RCC 7860 (cell line): ENCODE results near the gene CLTB.
A peak's percentile ranks its signal among the peaks of the same experiment; 100 is the strongest.

Source experiments
- DNase-seq: peaks from one replicate; pipeline ENCODE4 v3.0.0-alpha.2; 2015; ENCODE audit warnings: low spot score
- FAIRE-seq: peaks from 2 replicates; lab custom pipeline; 2012; peaks lifted over from hg19 to GRCh38; lab: Jason Lieb, UNC

Gene CLTB

DNA sequence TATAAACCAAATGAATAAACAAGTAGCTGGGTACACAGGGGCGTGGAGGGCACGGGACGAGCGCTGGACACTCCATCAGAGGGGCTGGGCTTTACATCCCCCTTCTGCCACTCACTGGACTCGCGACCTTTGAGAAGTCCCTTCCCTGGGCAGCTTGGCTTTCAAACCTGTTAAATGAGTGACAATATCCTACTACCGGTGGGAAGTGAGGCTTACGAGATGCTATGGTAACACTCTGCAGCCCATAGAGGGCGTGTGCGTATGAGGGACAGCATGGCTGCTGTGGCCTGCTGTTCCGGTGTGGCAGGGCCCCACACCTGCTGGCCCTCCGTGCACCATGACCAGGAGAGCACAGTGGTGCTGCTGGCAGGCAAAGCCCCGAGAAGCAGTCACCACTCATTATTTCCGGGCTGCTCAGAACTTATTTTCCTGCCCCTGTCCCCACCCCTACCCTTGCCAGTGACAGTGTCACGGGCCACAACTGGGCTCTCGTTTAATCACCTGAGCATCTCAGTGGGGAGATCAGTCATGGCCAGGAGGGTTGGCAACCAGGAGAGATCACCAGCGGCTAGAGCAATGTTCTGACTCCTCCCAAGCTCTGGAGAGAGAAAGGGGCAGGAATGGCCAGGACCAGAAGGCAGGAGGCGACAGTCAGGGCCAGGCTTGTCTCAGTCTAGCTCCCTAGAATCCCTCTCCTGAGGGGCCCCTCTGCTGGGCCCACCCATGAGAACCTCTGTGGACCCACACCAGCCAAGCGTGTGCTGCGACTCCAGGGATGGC, 10.5 kb downstream of the CLTB start:
- DNase-seq: no peak
- no peak for FAIRE-seq

GRCh38 chr5:176401281-176402205, 14.8 kb downstream of the CLTB start:
- DNase-seq: no peak
- FAIRE-seq: no peak

- FAIRE-seq (no peak), DNase-seq (no peak)
Observed at GRCh38 chr5:176400382-176401156, 15.8 kb downstream of the CLTB start.

- DNase-seq (no peak), FAIRE-seq (no peak)
Observed at GRCh38 chr5:176397736-176398420, 18.5 kb downstream of the CLTB start.

DNA sequence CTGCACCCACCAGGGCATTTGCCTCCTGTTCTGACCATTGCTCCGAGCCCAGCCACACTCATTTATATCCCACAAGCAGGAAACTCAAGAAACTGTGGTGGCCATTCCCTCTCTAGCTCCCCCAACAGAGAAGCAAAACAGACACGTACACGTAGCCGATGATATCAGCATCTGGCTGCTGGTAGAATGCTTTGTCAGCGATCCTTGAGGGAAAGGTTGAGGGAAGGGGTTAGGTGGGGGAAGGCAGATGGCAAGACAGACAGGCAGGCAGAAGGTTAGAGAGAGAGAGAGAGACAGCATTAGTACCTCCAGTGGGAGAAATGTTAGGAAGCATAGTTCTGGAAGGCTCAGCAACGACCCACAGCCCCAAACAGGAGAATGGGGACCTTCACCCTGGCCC, 20.0 kb downstream of the CLTB start:
- no peak for FAIRE-seq

DNA sequence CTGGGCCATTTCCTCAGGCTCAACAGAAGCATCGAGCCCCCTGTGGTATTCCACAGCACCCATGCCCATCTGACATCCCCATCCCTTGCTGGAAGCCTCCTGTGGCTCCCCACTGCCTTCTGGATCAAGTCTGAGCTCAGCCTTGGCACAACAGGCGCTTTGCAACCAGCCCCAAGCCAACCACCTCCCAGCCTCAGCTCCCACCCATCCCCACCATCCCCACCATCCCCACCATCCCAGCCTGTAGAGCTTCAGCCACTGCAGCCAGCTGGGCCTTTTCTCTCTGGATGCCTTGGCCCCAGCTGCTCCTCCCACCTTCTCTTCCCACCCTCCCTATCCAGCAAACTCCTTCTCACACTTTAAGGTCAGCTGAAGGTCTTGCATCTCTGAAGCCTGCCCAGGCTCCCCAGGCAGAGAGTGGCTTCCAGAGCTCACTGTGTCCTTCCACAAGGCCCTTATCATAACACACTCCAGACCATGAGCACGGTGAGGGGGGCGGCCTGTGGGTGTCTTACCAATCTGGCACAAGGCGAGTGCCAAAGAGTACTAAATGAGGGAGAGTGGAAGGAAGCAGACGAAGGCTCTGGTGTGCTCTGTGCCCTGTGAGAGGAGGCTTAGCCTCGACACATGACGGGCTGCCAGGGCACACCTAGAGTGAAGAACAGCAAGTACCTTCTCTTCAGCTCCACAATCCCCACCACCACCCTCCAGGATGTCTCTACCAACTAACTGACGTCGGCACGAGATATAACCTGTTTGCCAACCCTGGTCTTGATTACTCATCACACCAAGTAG, 21.3 kb downstream of the CLTB start:
- DNase-seq (no peak), FAIRE-seq (no peak)

More for the DNA sequence above, 20.0 kb downstream of the CLTB start:
- DNase-seq: no peak

DNA sequence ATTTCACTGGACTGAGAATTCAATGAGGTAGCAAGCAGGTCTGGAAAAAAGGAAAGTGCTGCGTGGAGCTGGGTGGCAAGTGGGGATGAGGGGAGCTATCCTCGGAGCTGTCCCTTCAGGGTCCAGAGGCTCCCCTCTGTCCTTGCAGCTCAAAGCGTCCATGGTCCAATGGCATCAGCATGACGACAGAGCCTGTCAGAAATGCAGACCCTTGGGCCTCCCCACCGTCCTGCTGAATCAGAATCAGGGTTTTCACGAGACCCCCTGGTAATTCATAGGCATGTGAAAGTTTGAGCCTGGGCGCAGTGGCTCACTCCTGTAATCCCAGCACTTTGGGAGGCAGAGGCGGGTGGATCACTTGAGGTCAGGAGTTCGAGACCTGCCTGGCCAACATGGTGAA, 22.2 kb downstream of the CLTB start:
- FAIRE-seq (no peak), DNase-seq (no peak)

- FAIRE-seq: no peak
- DNase-seq: no peak
Observed at GRCh38 chr5:176392526-176392925, 23.8 kb downstream of the CLTB start.

DNA sequence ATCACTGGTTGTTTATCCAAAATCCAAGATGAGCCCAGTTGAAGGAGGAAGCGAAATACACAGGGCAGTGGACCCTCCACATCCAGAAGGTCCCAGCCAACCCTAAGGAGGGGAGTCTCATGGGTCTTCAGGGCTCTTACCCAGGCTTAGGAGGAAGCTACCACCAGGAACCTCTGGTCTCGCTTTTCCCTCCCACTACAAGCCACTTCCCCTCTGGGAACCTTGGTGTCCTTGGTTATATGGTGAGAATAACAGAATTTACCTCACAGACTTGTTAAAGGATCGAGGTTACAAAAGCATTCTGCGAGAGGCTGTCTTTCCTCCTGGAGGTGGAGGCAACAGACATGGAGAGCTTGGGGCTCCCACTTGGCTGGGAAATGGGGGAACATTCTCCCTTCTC, 24.3 kb downstream of the CLTB start:
- FAIRE-seq: no peak
- DNase-seq: no peak

DNA sequence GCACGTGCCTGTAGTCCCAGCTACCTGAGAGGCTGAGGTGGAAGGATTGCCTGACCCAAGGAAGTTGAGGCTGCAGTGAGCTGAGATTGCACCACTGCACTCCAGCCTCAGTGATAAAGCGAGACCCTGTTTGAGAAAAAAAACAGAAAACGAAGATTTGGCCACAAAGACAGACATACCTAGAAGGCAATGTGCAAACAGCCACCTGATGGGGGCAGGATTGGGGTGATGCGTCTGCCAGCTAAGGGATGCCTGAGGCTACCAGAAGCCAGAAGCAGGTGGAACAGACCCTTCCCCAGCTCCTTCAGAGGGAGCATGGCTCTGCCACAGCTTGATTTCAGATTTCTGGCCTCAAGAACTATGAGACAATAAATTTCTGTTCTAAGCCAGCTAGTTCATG, 24.9 kb downstream of the CLTB start:
- no peak for FAIRE-seq

GRCh38 chr5:176389135-176390123, 26.9 kb downstream of the CLTB start:
- FAIRE-seq (no peak), DNase-seq (no peak)

More for the DNA sequence above, 24.9 kb downstream of the CLTB start:
- DNase-seq: no peak

DNA sequence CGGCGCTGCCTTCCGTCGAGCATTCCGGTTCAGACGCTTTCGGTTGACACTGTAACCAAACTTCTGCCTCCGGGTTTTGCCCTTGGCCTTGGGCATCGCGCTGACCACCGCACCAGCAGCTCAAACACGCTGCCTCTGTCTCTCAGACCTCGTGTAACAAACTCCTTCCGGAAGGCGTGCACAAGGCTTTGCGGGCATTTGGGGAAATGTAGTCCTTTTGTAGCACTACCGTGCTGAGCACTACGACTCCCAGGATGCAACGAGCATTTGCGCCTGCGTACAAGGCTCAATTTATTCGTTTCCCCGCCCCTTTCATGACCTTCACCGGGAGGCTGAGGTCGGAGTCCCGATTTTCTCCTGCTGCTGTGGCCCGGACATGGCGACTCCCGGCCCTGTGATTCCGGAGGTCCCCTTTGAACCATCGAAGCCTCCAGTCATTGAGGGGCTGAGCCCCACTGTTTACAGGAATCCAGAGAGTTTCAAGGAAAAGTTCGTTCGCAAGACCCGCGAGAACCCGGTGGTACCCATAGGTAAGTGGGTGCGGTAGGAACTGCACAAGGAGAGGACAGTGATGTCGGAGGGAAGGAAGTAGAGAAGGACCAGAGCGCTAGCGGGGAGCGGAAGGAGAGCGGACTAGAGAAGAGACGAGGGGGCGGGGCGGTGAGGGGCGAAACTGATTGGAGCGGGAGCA, 27.8 kb downstream of the CLTB start, which contains the start of the genes HIGD2A and NOP16:
HIGD2A (plus strand) TSS at position 308 of the 691 bp plus-strand sequence; CDS start at position 377, 69 bp downstream.
NOP16 (minus strand) TSS at position 155 of the 691 bp plus-strand sequence; CDS start at position 96, 59 bp downstream.
- DNase-seq: peak; percentile 96
- peak; percentile 84 for FAIRE-seq

- FAIRE-seq: no peak
- DNase-seq: peak; percentile 13
Observed at GRCh38 chr5:176388003-176388443, 28.3 kb downstream of the CLTB start.

GRCh38 chr5:176387384-176387925, 28.9 kb downstream of the CLTB start:
- DNase-seq (no peak), FAIRE-seq (no peak)

GRCh38 chr5:176386491-176386890, 29.8 kb downstream of the CLTB start:
- FAIRE-seq: no peak
- no peak for DNase-seq

GRCh38 chr5:176384991-176385390, 31.3 kb downstream of the CLTB start:
- DNase-seq (no peak), FAIRE-seq (no peak)

DNA sequence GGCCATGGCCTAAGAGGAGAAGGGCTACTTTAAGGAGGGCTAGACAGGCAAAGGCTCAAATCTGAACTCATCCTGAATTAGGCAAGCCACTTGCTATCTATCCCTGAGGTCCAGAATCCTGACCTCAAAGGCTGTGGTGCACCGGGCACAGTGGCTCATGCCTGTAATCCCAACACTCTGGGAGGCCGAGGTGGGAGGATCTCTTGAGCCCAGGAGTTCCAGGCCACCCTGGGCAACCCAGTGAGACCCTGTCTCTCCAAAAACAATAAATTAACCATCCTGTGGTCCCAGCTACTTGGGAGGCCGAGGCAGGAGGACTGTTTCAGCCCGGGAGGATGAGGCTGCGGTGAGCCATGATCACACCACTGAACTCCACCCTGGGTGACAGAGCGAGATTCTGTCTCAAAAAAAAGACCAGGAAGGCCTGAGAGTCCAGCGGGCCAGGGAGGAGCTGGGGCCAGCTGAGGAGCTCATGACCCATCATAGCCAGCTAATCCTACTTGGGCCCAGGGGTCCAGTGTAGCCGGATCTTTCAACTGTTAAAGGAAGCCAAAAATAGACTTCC, 31.9 kb downstream of the CLTB start:
- FAIRE-seq (no peak), DNase-seq (no peak)
